ENCODE data around the gene TNFSF15.

Gene TNFSF15

DNA sequence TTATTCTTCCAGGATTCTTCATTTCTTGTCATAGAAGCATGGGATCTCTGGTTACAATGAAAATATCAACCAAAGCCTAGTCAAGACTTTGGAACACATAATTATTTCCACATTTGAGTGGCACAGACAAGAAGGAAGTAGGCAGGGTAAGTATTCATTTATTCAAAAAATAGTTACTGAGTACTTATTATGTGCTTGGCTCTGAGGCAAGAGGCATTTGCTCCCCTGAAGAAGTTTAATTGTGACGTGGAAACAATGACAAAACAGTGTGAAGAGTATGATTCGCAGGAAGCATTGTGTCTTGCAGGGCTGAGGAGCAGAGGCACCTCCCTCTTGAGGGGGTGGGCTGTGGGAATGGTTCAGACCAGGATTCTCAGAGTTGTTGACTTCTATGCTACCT lies 45.0 kb upstream of the TNFSF15 start:
- Histone ChIP-seq H3K4me3 (ENCODE audit: insufficient read depth, low read length, poor library complexity, severe bottlenecking) (no peak overlapping the region), H3K9ac (ENCODE audit: low read length) (no peak overlapping the region), H3F3A (ENCODE audit: insufficient read depth) (no peaks in the 10 kb centered on the region), H3K36me3 (ENCODE audit: low read length) (no peaks in the 10 kb centered on the region), H3K27ac (ENCODE audit: low read depth, low read length) (no peak overlapping the region), H3K4me2 (ENCODE audit: low read depth, low read length, poor library complexity, severe bottlenecking) (no peak overlapping the region), H4K20me1 (ENCODE audit: low read depth, low read length) (no peaks in the 10 kb centered on the region), H3K79me2 (ENCODE audit: insufficient read depth, low read length) (no peaks in the 10 kb centered on the region), H2AFZ (ENCODE audit: low read depth, low read length, severe bottlenecking) (no peak overlapping the region), H3K9me3 (ENCODE audit: insufficient read depth, low read length) (no peaks in the 10 kb centered on the region), H3K9me2 (replicated peaks; ENCODE audit: insufficient read depth, low read length) (no peaks in the 10 kb centered on the region), H3K27me3 (ENCODE audit: low read length) (no peaks in the 10 kb centered on the region)
- TF ChIP-seq EZH2phosphoT487 (conservative IDR thresholded peaks at IDR 0.05; ENCODE audit: low read length), result no peak
- TF ChIP-seq, protein P1, sequence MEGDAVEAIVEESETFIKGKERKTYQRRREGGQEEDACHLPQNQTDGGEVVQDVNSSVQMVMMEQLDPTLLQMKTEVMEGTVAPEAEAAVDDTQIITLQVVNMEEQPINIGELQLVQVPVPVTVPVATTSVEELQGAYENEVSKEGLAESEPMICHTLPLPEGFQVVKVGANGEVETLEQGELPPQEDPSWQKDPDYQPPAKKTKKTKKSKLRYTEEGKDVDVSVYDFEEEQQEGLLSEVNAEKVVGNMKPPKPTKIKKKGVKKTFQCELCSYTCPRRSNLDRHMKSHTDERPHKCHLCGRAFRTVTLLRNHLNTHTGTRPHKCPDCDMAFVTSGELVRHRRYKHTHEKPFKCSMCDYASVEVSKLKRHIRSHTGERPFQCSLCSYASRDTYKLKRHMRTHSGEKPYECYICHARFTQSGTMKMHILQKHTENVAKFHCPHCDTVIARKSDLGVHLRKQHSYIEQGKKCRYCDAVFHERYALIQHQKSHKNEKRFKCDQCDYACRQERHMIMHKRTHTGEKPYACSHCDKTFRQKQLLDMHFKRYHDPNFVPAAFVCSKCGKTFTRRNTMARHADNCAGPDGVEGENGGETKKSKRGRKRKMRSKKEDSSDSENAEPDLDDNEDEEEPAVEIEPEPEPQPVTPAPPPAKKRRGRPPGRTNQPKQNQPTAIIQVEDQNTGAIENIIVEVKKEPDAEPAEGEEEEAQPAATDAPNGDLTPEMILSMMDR (IDR thresholded peaks at IDR 0.05; ENCODE audit: insufficient read depth, low read length, poor library complexity, severe bottlenecking), result no peak

- H3K4me3 ChIP-seq (ENCODE audit: insufficient read depth, low read length, poor library complexity, severe bottlenecking), result no peak overlapping the region
- no peaks in the 10 kb centered on the region for H3F3A ChIP-seq (ENCODE audit: insufficient read depth)
- no peak overlapping the region for H3K27ac ChIP-seq (ENCODE audit: low read depth, low read length)
- TF ChIP-seq, protein P1 (IDR thresholded peaks at IDR 0.05; ENCODE audit: insufficient read depth, low read length, poor library complexity, severe bottlenecking), result no peak
- no peak for TF ChIP-seq EZH2phosphoT487 (conservative IDR thresholded peaks at IDR 0.05; ENCODE audit: low read length)
- no peaks in the 10 kb centered on the region for H3K9me2 ChIP-seq (replicated peaks; ENCODE audit: insufficient read depth, low read length)
- H3K27me3 ChIP-seq (ENCODE audit: low read length), result no peaks in the 10 kb centered on the region
- no peaks in the 10 kb centered on the region for H3K36me3 ChIP-seq (ENCODE audit: low read length)
- H3K4me2 ChIP-seq (ENCODE audit: low read depth, low read length, poor library complexity, severe bottlenecking), result no peak overlapping the region
- no peaks in the 10 kb centered on the region for H4K20me1 ChIP-seq (ENCODE audit: low read depth, low read length)
- H3K9ac ChIP-seq (ENCODE audit: low read length), result no peak overlapping the region
- no peaks in the 10 kb centered on the region for H3K79me2 ChIP-seq (ENCODE audit: insufficient read depth, low read length)
- H3K9me3 ChIP-seq (ENCODE audit: insufficient read depth, low read length), result no peaks in the 10 kb centered on the region
- no peak overlapping the region for H2AFZ ChIP-seq (ENCODE audit: low read depth, low read length, severe bottlenecking)
Observed at GRCh38 chr9:114849450-114849849, 43.6 kb upstream of the TNFSF15 start.

DNA sequence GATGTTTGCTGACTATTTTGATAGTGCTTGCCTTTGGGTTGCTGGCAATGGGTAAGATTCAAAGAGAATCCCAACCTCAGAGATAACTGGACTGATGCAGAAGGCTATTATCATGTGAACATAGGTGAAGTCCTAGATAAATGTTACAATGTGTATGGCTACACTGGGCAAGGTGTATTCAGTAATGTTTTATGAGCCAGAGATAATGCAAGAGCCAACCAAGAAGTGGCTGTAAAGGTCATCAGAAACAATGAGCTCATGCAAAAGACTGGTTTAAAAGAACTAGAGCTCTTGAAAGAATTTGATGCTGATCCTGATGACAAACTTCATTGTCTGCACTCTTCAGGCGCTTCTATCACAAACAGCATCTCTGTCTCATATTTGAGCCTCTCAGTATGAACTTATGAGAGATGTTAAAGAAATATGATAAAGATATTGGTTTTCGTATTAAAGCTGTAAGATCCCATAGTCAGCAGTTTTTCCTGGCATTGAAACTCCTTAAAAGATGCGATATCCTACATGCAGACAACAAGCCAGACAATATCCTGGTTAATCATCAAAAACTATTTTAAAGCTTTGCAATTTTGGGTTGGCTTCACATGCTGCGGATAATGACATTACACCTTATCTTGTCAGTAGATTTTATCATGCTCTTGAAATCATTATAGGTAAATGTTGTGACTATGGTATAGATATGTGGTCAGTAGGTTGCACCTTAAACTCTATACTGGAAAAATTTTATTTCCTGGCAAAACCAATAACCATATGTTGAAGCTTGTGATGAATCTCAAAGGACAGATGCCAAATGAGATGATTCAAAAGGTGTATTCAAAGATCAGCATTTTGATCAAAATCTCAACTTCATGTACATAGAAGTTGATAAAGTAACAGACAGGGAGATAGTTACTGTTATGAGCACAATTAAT lies 41.9 kb upstream of the TNFSF15 start:
- Histone ChIP-seq H3K9me3 (ENCODE audit: insufficient read depth, low read length) (no peaks in the 10 kb centered on the region), H3K4me2 (ENCODE audit: low read depth, low read length, poor library complexity, severe bottlenecking) (no peak overlapping the region), H3K27ac (ENCODE audit: low read depth, low read length) (no peak overlapping the region), H3K9me2 (replicated peaks; ENCODE audit: insufficient read depth, low read length) (no peaks in the 10 kb centered on the region), H2AFZ (ENCODE audit: low read depth, low read length, severe bottlenecking) (no peak overlapping the region), H3K4me3 (ENCODE audit: insufficient read depth, low read length, poor library complexity, severe bottlenecking) (no peak overlapping the region), H4K20me1 (ENCODE audit: low read depth, low read length) (no peaks in the 10 kb centered on the region), H3K36me3 (ENCODE audit: low read length) (no peaks in the 10 kb centered on the region), H3K27me3 (ENCODE audit: low read length) (no peaks in the 10 kb centered on the region), H3K9ac (ENCODE audit: low read length) (no peak overlapping the region), H3F3A (ENCODE audit: insufficient read depth) (no peaks in the 10 kb centered on the region), H3K79me2 (ENCODE audit: insufficient read depth, low read length) (no peaks in the 10 kb centered on the region)
- TF ChIP-seq EZH2phosphoT487 (conservative IDR thresholded peaks at IDR 0.05; ENCODE audit: low read length), result no peak
- TF ChIP-seq, protein P1 (IDR thresholded peaks at IDR 0.05; ENCODE audit: insufficient read depth, low read length, poor library complexity, severe bottlenecking), result no peak
